Cardiac fibroblast (primary cell): ENCODE measurements around the gene PSMC5.

Source experiments
- DNase-seq, 2 donors: peaks; one replicate each; pipeline versions ENCODE4 v3.0.0 to v3.0.0-alpha.2; 2010; ENCODE audit warnings: low read depth in 2 of 2
- H3K4me3 ChIP-seq, 2 donors: replicated peaks in 1 of 2; 1 replicate in 1 of 2; 2 replicates in 1 of 2; pipeline ENCODE4 v1.5.1; 2011; ENCODE audit warnings: low read depth in 2 of 2, low read length in 2 of 2, mild to moderate bottlenecking in 2 of 2, moderate library complexity in 1 of 2
- TF ChIP-seq, protein P1 (sequence below): IDR thresholded peaks from one replicate; pipeline ENCODE4 v1.5.1; 2011; ENCODE audit warnings: low read depth, mild to moderate bottlenecking, low read length, inconsistent platforms

PSMC5 gene

DNA sequence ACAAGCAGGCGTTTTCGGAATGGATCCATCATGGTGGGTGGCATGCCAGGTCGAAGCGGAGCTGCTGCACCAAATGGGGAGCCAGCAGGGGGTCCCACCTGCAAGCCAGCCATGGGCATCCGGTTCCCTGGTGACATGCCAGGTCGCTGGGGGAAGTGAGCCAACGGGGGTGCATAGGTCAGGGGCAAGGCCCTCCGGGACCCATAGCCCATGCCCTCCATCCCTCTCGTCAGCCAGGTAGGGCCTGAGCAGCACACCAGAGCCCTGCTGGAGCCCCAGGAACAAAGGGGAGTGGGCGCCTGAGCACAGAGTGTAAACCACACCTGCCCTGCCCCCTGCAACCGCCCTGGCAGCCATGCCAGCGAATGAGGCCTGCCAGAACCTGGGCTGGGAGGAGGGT lies 10.2 kb downstream of the PSMC5 start:
- no peak for DNase-seq
- no peak overlapping the region for H3K4me3 ChIP-seq
- TF ChIP-seq, protein P1, sequence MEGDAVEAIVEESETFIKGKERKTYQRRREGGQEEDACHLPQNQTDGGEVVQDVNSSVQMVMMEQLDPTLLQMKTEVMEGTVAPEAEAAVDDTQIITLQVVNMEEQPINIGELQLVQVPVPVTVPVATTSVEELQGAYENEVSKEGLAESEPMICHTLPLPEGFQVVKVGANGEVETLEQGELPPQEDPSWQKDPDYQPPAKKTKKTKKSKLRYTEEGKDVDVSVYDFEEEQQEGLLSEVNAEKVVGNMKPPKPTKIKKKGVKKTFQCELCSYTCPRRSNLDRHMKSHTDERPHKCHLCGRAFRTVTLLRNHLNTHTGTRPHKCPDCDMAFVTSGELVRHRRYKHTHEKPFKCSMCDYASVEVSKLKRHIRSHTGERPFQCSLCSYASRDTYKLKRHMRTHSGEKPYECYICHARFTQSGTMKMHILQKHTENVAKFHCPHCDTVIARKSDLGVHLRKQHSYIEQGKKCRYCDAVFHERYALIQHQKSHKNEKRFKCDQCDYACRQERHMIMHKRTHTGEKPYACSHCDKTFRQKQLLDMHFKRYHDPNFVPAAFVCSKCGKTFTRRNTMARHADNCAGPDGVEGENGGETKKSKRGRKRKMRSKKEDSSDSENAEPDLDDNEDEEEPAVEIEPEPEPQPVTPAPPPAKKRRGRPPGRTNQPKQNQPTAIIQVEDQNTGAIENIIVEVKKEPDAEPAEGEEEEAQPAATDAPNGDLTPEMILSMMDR, result no peak

DNA sequence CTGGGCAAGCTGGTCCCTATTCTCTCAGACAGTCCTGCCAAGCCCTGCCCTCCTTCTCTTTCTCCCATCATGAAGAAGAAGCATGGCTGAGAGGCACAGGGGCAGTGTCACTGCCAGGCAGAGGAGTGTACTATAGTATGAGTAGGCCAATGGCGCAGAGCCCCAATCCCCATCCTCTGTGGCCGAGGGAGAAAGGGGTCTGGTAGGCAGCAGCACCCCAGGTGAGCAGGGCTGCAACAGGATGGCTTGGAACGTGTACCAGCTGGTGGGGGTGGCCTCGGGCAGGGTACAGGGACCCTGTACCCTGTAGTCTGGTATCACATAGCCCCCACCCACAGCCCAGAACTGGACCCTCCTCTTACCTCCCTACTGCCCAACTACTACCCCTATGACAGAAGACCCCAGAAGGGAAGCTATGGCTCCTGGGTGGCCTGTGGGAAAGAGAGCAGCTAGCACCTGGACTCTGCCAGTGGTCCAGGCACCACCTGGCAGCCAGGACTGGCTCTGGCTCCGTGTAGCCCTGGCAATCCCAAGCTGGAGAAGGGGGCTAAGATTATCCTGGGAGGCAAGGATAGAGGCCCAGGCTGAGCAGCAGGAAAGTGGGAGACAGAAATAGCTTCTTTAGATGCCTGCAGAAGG lies 10.8 kb downstream of the PSMC5 start:
- H3K4me3 ChIP-seq, result no peak overlapping the region
- TF ChIP-seq, protein P1, result no peak
- no peak for DNase-seq

DNA sequence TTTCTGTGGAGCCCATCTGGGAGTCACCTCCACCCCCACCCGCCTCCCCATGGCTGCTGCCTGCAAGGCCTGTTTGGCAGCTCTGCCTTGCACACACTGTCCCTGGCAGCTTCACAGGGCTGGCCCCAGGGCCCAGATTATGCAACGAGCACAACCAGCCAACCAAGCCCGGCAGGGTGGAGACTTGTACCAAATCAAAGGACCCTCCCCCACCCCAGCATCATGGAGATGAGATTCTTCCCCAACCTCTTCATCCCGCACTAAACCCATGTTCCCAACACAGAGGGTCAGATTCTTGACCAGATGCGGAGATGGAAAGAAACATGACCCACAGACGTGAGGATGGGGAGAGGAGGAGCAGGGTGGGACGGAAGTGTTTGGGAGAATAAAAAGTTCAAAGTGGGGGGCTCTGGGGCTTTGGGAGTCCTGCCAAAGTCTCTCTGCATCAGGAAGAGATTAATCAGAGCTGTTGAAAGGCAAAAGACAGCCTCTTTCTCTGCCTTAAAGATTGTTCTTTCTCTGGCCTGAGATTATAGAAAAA lies 11.5 kb downstream of the PSMC5 start:
- TF ChIP-seq, protein P1, result no peak
- H3K4me3 ChIP-seq, result no peak overlapping the region
- peak; percentile 77 to 96 for DNase-seq

DNA sequence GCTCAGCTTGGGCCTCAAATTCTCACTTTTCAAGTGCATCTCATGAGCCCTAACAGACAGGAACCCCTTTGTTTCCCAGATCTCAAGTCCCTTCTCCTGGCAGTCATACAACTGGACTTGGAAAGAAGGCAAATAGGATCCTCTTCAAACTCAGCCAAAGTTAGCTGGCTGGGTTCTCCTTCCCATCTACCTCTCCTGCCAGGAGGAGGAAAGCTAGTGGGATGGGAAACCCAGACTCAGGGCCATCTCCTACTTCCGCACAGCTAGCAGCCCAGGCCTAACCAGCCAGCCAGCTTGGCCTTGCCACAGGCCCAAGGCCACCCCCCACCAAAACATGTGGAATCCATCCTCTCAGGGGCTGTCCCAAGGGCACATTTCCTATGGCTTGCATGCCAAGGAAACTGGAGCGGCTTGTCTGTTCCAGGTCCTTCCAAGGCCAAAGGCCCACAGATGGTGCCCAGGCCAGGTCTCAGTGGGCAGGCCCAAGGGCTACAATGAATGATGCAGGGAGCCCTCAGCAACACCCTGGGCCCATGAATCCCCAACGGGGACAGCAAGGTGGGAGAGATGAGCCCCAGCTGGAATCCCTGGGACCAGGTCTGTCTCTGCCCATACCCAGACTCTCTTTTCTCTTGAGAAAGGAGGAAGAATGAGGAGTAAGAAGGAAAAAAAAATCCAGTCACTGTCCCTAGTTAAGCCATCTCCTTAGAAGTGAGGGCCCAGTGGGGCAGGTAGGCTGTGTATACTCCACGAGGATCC lies 13.5 kb downstream of the PSMC5 start:
- peak overlapping the region; percentile 90 for H3K4me3 ChIP-seq
- TF ChIP-seq, protein P1, result no peak
- peak in 1 of 2 donors; percentile 52 for DNase-seq

DNA sequence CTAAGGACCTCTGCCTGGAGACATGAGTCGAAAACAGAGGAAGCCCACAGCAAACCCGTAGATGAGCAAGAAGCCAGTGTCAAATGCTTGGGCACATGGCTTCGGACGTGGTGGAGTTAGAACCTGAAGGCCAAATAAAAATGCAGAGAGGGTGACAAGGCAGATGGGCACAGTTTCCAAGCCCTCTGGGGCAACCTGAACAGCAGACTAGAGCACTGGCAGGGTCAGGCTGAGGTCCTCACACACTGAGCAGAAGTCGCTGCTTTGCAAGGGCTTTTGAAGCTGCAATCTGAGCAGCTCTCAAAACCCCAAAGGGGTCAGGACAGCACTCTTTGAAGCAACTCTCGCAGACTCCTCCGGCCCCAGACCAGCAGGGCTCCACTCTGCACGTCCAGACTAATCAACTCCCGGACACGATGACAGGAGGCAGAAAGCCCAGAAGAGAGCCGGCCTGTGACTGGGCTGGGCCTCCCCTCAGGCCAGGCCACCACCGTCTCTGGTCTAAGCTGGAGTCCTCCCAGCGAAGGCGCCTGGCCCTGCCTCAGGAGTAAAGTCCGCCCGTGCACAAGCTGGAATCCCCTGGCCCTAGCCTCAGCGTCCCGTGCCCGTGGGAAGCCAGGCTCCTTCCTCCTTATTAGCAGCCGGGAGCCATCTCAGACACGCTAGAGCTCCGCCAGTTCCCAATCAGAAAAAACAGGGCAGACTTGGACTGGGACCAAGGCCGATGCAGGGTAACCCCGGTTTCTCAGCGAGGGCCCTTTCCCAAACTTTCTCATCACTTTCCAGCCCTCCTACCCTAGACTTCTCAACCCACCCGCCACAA lies 14.3 kb downstream of the PSMC5 start:
- peak; percentile 45 to 74 for DNase-seq
- peak overlapping the region; percentile 90 for H3K4me3 ChIP-seq
- TF ChIP-seq, protein P1, result no peak

DNA sequence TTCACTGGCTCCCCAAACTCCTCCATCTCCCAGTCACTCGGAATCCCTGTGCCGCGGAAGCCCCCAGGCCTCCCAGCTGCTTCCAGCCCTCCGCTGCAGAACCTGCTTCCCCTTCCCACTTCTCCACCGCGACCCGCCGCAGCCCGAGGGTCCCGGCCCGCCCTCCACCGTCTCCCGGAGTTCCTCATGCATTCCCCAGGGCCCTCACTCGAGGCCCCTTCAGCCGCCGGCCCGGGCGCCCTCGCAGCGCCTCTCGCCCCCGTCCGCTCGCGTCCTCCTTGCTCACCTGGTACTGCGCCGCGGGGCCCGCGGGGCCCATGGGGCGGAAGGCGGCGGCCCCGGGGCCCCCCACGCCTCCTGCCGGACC lies 14.9 kb downstream of the PSMC5 start:
- DNase-seq, result peak in 1 of 2 donors; percentile 20
- H3K4me3 ChIP-seq, result peak overlapping the region; percentile 90
- TF ChIP-seq, protein P1, result no peak
